ENCODE data around the gene STMN1.

STMN1 gene

DNA sequence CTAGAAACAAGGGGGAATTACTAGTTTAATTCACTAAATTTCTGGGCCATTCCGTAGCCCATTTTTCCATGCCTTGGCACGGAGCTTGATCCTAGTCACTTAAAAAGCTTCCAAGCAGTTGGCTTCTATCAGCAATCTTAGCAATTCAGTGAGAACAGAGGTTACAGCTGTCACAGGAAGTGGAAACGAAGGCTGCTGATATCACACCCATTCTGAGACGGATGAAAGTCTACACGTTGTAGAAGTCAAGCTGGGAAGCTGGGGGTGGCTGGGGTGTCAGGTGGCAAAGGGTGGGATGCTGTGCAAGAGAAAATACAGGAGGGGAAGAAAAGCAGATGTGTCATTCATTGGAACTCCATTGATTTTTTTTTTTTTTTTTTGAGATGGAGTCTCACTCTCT, 11.8 kb upstream of the STMN1 start:
- no peak overlapping the region for H3K4me3 ChIP-seq (ENCODE audit: low read depth, low read length)
- no peak for TF ChIP-seq CTCF (IDR thresholded peaks at IDR 0.05; ENCODE audit: borderline replicate concordance, insufficient read depth, low read depth, low read length)

GRCh38 chr1:25916460-25916859, 10.2 kb upstream of the STMN1 start:
- H3K4me3 ChIP-seq (ENCODE audit: low read depth, low read length), result no peak overlapping the region
- TF ChIP-seq CTCF (IDR thresholded peaks at IDR 0.05; ENCODE audit: borderline replicate concordance, insufficient read depth, low read depth, low read length), result no peak

DNA sequence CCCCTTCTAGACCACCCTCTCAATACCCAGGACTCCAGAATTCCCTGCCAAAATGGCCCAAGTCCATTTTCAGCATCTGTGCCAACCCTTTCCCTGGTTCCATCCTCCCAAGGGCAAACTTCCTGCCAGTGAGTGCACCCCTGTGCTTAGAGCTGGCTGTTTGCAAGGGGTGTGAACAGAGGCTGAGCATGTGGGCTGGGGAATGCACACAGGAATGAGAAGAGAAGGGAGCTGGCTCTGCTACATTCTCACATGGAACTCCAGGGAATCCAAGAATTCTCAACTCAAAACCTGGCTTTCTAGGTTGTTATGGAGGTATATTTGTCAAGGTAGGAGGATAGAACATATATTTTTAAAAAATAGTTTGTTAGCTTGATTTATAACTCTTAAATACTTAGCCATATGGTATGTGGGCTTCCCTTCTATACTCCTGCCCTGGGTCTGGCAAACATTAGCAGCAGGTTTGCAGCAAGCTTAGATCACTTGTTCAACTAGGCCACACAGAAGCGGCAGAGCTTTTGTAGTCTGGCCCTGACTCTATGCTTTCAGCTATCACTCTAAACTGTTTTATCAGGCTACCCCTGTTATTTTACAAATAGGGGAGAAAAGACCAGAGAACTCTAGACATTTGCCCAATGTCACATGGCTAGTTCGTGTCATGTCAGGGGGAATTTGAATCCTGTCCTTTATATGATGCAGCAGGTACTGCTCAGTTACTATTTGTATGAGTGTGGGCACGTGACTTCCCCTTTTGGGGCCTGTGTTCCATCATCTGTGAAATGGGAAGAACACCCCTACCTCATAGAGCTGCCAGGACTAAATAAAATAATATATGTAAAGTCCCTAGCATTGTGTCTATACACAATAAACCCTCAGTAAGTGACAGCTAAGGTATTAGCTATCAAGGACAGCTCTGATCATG, 8.1 kb upstream of the STMN1 start:
- TF ChIP-seq CTCF (IDR thresholded peaks at IDR 0.05; ENCODE audit: borderline replicate concordance, insufficient read depth, low read depth, low read length), result no peak
- no peak overlapping the region for H3K4me3 ChIP-seq (ENCODE audit: low read depth, low read length)

GRCh38 chr1:25913206-25913605, 7.0 kb upstream of the STMN1 start:
- H3K4me3 ChIP-seq (ENCODE audit: low read depth, low read length), result no peak overlapping the region
- no peak for TF ChIP-seq CTCF (IDR thresholded peaks at IDR 0.05; ENCODE audit: borderline replicate concordance, insufficient read depth, low read depth, low read length)

GRCh38 chr1:25912076-25912831, 6.0 kb upstream of the STMN1 start:
- no peak overlapping the region for H3K4me3 ChIP-seq (ENCODE audit: low read depth, low read length)
- no peak for TF ChIP-seq CTCF (IDR thresholded peaks at IDR 0.05; ENCODE audit: borderline replicate concordance, insufficient read depth, low read depth, low read length)

DNA sequence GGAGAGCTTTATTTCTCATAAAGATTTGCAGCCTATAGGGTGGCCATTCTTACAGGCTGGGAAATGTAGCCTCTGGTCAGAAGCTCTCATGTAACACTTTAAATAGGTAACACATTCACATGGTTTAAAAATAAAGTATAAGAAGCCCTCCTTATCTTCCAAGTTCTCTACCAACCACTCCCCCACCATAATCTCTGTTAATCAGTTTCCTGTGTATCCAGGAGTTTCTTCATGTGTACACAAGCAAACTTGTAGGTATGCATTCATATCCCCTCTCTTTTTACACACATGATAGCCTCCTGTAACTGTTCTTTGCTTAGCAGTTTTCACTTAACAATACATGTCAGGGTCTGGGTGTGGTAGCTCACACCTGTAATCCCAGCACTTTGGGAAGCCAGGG, 4.9 kb upstream of the STMN1 start:
- no peak overlapping the region for H3K4me3 ChIP-seq (ENCODE audit: low read depth, low read length)
- no peak for TF ChIP-seq CTCF (IDR thresholded peaks at IDR 0.05; ENCODE audit: borderline replicate concordance, insufficient read depth, low read depth, low read length)
